Osteoblast (primary cell): Measurements from ENCODE around the gene VPS35L. TPM values are rescaled to one million over a fixed set of nuclear protein-coding genes. Genes with fewer than 3 reads are reported as not detected.

Experiments used
- DNase-seq: peaks from one replicate; pipeline ENCODE4 v3.0.0; 2011; ENCODE audit warnings: low spot score, mixed read lengths; ENCODE audit not compliant: insufficient read length; ENCODE audit errors: missing footprints
- H2AFZ ChIP-seq: 2 replicates; pipeline ENCODE4 v1.6.0; 2011; ENCODE audit warnings: mild to moderate bottlenecking, low read length
- H3K27ac ChIP-seq: 2 replicates; pipeline ENCODE4 v1.5.1; 2011; ENCODE audit warnings: mild to moderate bottlenecking, low read depth, low read length, moderate library complexity
- H3K27me3 ChIP-seq: 2 replicates; pipeline ENCODE4 v1.6.0; 2012; ENCODE audit warnings: mild to moderate bottlenecking, control low read depth, inconsistent platforms, low read length, moderate library complexity; ENCODE audit not compliant: insufficient read depth
- H3K36me3 ChIP-seq: 2 replicates; pipeline ENCODE4 v1.5.1; 2011; ENCODE audit warnings: mild to moderate bottlenecking, low read length, control low read depth, moderate library complexity; ENCODE audit not compliant: insufficient read depth
- H3K4me1 ChIP-seq: 2 replicates; pipeline ENCODE4 v1.5.1; 2011; ENCODE audit warnings: mild to moderate bottlenecking, low read length, control low read depth, moderate library complexity; ENCODE audit not compliant: insufficient read depth
- H3K4me2 ChIP-seq: 2 replicates; pipeline ENCODE4 v1.6.0; 2011; ENCODE audit warnings: mild to moderate bottlenecking, low read length; ENCODE audit not compliant: insufficient read depth
- H3K4me3 ChIP-seq: fragments of 200-600 bp; sonication (generic); 3 replicates; pipeline ENCODE4 v1.5.1; 2012; ENCODE audit warnings: mild to moderate bottlenecking, low read length, inconsistent platforms; ENCODE audit not compliant: insufficient read depth
- H3K79me2 ChIP-seq: 2 replicates; pipeline ENCODE4 v1.6.0; 2012; ENCODE audit warnings: mild to moderate bottlenecking, low read length, control low read depth, inconsistent platforms; ENCODE audit not compliant: insufficient read depth
- H3K9me3 ChIP-seq: 2 replicates; pipeline ENCODE4 v1.5.1; 2011; ENCODE audit warnings: low read depth, low read length, control low read depth
- H4K20me1 ChIP-seq: 2 replicates; pipeline ENCODE4 v1.6.0; 2012; ENCODE audit warnings: mild to moderate bottlenecking, low read length, control low read depth; ENCODE audit not compliant: insufficient read depth
- total RNA-seq: library from RNA; depleted of rRNA; stranded (reverse); fragments of >200 nt; gene quantifications from 2 replicates; pipeline ENCODE4 v1.2.3, GENCODE V29; 2012
- TF ChIP-seq, protein P1 (sequence below): IDR thresholded peaks from 2 replicates; pipeline ENCODE4 v1.5.1; 2011; ENCODE audit warnings: mild to moderate bottlenecking, low read depth, low read length, moderate library complexity; ENCODE audit errors: extremely low read depth

VPS35L gene
- total RNA-seq, 1 donor: 64.8 TPM

DNA sequence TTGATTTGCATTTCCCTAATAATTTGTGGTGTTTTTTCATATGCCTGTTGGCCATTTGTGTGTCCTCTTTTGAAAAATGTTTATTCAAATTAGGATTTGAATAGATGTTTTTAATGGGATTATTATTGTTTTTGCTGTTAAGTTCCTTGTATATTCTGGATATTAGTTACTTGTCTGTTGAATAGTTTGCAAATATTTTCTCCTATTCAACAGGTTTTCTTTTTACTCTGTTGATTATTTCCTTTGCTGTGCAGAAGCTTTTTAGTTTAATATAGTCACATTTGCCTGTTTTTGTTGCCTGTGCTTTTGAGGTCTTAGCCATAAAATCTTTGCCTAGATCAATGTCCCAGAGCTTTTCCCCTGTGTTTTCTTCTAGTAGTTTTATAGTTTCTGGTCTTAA is 43.2 kb upstream of the VPS35L start:
- Histone ChIP-seq H2AFZ (no peak overlapping the region), H3K27ac (no peak overlapping the region), H3K9me3 (no peaks in the 10 kb centered on the region), H3K79me2 (no peaks in the 10 kb centered on the region), H3K27me3 (no peaks in the 10 kb centered on the region), H4K20me1 (peaks cover 29% of the 10 kb centered on the region), H3K4me1 (peaks cover 4% of the 10 kb centered on the region), H3K4me3 (no peak overlapping the region), H3K36me3 (peaks cover 15% of the 10 kb centered on the region), H3K4me2 (no peak overlapping the region)
- DNase-seq: no peak
- TF ChIP-seq, protein P1, sequence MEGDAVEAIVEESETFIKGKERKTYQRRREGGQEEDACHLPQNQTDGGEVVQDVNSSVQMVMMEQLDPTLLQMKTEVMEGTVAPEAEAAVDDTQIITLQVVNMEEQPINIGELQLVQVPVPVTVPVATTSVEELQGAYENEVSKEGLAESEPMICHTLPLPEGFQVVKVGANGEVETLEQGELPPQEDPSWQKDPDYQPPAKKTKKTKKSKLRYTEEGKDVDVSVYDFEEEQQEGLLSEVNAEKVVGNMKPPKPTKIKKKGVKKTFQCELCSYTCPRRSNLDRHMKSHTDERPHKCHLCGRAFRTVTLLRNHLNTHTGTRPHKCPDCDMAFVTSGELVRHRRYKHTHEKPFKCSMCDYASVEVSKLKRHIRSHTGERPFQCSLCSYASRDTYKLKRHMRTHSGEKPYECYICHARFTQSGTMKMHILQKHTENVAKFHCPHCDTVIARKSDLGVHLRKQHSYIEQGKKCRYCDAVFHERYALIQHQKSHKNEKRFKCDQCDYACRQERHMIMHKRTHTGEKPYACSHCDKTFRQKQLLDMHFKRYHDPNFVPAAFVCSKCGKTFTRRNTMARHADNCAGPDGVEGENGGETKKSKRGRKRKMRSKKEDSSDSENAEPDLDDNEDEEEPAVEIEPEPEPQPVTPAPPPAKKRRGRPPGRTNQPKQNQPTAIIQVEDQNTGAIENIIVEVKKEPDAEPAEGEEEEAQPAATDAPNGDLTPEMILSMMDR: no peak

DNA sequence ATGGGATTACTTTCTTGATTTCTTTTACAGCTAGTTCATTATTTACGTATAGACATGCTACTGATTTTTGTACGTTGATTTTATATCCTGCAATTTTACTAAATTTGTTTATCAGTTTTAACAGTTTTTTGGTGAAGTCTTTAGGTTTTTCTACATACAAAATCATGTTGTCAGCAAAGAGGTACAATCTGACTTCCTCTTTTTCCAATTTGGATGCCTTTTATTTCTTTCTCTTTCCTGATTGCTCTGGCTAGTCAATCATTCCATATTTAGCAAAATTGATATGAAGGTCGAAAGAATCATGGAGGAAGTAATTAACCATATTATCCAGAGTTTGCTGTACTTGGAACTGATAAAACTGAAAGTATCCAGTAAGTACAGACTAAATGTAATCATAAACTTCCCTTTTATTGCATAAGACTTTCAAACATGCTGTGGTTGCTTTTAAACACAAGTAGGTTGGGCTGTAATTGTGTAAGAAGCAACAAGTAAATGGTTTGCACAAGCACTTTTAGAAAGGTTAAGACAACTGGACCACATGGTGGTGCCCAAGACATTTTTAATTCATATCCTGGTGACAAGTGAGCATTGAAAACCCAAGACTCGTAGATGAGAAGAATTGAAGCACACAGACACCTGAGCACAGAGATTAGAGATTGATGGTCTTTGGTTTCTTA is 42.0 kb upstream of the VPS35L start:
- H4K20me1 ChIP-seq: peaks cover 24% of the 10 kb centered on the region
- H3K4me1 ChIP-seq: peaks cover 4% of the 10 kb centered on the region
- H3K27me3 ChIP-seq: no peaks in the 10 kb centered on the region
- no peak overlapping the region for H3K27ac ChIP-seq
- peaks cover 3% of the 10 kb centered on the region for H3K79me2 ChIP-seq
- DNase-seq: no peak
- H3K4me3 ChIP-seq: no peak overlapping the region
- TF ChIP-seq, protein P1: no peak
- H3K9me3 ChIP-seq: no peaks in the 10 kb centered on the region
- H2AFZ ChIP-seq: no peak overlapping the region
- H3K36me3 ChIP-seq: peaks cover 15% of the 10 kb centered on the region
- no peak overlapping the region for H3K4me2 ChIP-seq

DNA sequence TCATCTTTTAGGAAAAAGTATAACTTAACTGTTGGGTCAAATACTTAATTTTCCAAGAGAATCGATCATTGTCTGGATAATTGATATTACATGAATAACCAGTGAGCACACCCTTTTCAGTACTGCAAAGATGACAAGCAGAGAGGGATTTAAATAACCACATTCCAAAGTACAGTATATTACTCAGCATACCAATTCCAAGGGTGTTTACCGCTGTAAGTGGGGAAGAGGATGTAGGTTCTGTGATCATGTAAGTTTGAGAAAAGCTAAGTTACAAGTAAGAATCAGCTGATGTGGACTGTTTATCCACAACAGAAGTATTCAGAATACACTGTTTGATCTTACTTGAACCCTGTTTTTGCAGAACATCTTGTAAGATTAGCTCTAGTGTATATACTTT is 39.7 kb upstream of the VPS35L start:
- Histone ChIP-seq H4K20me1 (peaks cover 25% of the 10 kb centered on the region), H3K4me1 (peaks cover 9% of the 10 kb centered on the region), H3K79me2 (peaks cover 16% of the 10 kb centered on the region), H3K27ac (no peak overlapping the region), H3K4me2 (no peak overlapping the region), H2AFZ (no peak overlapping the region), H3K27me3 (no peaks in the 10 kb centered on the region), H3K4me3 (no peak overlapping the region), H3K9me3 (no peaks in the 10 kb centered on the region), H3K36me3 (peaks cover 15% of the 10 kb centered on the region)
- TF ChIP-seq, protein P1: no peak
- DNase-seq: no peak

DNA sequence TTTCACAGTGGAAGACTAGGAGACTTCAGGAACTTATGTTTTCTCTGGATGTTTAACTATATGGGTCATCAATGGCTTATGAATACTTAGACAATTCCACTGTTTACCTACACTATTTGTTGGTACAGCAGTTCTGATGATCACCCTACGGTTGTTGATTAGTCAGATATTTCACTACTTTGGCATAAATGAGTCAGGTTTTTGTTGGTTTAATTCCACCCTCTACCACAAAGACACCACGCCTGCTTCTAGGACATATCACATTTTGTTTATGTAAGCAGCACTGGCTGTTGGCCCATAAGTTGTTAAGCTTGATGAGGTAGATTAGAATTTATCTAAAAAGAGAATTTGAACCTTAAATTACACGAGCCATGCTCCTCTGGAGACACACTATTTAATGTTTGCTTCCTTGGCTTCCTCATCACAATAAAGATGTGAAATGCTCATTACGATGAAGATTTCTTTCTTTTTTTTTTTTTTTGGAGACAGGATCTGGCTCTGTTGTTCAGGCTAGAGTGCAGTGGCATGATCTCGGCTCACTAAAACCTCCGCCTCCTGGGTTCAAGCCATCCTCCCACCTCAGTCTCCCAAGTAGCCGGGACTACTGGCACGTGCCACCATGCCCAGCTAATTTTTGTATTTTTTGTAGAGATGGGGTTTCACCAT is 37.9 kb upstream of the VPS35L start:
- Histone ChIP-seq H3K79me2 (peaks cover 21% of the 10 kb centered on the region), H3K36me3 (peaks cover 15% of the 10 kb centered on the region), H3K4me1 (peaks cover 19% of the 10 kb centered on the region), H3K4me2 (no peak overlapping the region), H3K27me3 (no peaks in the 10 kb centered on the region), H2AFZ (no peak overlapping the region), H3K4me3 (no peak overlapping the region), H4K20me1 (peaks cover 30% of the 10 kb centered on the region), H3K9me3 (no peaks in the 10 kb centered on the region), H3K27ac (no peak overlapping the region)
- TF ChIP-seq, protein P1: no peak
- no peak for DNase-seq
